ENCODE data around the gene PPM1E. TPM values are rescaled to one million over a fixed set of nuclear protein-coding genes. Genes with fewer than 3 reads are reported as not detected.

PPM1E gene
- total RNA-seq, 2 donors from 2014 or later, result 0.19 TPM; not detected in 1

GRCh38 chr17:58980706-58981481 lies 225.2 kb downstream of the PPM1E start:
- intact Hi-C loops (cut with DNase I), result no loop called here
- DNase-seq (ENCODE audit: low spot score), result no peak

- intact Hi-C loops (cut with DNase I), result no loop called here
- DNase-seq (ENCODE audit: low spot score), result no peak
These were observed 227.0 kb downstream of the PPM1E start for GRCh38 chr17:58982626-58983025.

DNA sequence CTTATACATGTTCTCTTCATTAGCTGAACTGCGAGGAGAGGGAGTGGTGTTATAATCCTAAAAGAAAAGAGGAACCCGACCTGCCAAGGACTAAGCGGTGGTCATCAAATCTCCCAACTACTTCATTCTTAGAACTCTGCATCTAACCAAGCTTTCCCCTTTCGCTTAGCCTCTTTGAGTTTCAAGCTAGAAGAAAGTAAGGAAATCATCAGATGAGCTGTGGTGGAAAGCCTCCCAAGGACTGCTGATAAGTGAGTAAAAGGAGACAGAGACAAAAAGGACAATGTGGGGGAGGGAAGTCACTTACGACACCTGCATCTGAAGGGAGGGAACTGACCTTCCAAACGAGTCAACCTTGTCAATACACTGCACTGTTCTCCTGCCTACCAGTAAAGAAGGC lies 229.7 kb downstream of the PPM1E start:
- no peak for DNase-seq (ENCODE audit: low spot score)

DNA sequence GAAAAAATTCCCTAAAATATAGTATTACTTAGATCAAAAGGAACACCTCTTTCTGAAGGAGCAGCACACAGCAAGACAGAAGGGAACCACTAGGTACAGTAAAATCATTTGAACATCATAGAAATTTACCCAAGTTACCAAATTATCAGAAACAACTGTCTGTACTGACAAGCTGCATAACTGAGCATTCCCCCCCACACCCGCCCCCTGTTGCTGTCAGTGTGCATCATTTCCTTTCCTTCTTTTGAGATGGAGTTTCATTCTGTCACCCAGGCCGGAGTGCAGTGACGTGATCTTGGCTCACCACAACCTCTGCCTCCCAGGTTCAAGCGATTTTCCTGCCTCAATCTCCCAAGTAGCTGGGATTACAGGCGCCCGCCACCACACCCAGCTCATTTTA lies 230.3 kb downstream of the PPM1E start:
- intact Hi-C loops (cut with DNase I), result no loop called here
- DNase-seq (ENCODE audit: low spot score), result no peak

More for the DNA sequence above, 229.7 kb downstream of the PPM1E start:
- intact Hi-C loops (cut with DNase I), result no loop called here

DNA sequence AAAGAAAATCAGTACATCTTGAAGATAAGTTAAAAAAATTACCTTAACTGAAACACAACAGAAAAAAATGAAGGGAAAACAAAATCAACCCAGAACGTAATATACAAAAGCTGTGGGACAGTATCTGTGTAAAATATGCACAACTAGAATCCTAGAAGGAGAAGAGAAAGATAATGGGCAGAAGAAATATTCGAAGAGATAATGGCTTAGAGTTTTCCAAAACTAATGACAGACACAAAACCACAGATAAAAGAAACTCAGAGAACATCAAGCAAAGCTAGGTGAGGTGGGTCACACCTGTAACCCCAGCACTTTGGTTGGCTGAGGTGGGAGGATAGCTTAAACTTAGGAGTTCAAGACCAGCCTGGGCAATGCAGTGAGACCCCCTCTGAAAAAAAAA lies 234.0 kb downstream of the PPM1E start:
- no peak for DNase-seq (ENCODE audit: low spot score)
- intact Hi-C loops (cut with DNase I), result no loop called here

DNA sequence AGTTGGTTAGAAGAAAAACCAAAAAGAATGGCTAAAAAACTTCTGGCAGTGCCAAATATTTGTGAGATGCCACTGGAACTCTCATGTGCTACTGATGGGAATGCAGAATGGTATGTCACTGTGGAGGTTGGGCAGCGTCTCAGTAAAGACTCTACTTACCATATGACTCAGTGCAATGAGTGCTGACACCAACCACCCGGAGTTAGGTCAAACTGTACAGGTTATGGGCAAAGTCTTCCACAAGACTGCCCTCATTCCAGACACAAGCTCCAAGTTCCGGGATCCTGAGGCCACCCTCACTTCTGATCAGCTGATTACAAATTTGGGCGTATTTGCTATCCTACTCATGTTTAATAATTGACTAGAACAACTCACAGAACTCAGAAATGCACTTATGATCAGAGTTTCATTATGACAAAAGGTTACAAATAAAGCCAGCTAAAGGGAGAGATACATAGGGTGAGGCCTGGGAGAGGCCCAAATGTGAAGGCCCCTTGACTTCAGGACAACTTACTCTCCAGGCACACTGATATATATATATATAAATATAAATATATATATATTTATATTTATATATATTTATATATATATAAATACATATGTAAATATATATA lies 236.2 kb downstream of the PPM1E start:
- no peak for DNase-seq (ENCODE audit: low spot score)
- intact Hi-C loops (cut with DNase I), result no loop called here

- DNase-seq (ENCODE audit: low spot score), result no peak
- intact Hi-C loops (cut with DNase I), result no loop called here
These were observed 237.7 kb downstream of the PPM1E start for GRCh38 chr17:58993311-58993710.

DNA sequence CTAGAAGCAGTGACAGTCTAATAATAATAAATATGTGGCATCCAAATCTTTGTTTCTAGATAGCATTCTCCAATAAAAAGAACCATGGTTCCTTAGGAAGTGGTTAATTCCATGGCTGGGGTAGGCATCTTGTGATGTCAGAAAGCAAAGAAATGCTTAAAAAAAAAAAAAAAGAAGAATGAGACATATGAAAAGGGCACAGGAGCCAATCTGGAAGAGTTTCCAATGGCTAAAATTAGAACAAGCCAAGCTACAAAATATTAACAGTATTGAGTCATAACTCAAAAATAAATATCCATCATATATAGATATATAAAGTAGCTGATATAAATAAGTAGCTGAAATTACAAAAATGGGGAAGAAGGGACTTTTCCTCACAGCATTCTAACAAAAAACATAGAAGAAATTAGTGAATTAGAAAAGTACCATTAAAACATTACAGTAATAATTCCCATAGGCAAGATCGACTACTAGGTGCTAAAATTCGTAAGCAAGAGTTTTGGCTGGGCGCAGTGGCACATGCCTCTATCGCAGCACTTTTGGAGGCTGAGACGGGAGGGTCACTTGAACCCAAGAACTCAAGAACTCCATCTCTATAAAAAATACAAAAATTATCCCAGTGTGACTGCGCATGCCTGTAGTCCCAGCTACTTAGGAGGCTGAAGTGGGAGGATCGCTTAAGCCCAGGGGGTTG lies 239.7 kb downstream of the PPM1E start:
- intact Hi-C loops (cut with DNase I), result no loop called here
- no peak for DNase-seq (ENCODE audit: low spot score)

DNA sequence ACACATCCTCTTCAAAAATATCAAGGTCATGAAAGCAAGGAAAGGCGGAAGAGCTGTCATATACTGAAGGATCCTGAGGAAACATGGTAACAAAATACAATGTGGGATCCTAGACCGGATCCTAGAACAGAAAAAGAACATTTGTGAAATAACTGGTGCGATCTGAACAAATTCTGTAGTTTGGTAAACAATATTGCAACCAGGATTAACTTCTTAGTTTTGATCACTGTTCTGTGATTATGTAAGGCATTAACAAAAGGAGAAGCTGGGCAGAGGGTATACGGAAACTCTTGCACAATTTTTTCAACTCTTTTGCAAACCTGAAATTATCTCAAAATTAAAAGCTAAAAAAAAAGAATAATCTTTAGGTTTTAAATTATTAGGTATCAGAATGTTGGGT lies 241.3 kb downstream of the PPM1E start:
- DNase-seq (ENCODE audit: low spot score), result no peak
- intact Hi-C loops (cut with DNase I), result no loop called here

GRCh38 chr17:58997756-58998553 lies 242.3 kb downstream of the PPM1E start:
- intact Hi-C loops (cut with DNase I), result no loop called here
- DNase-seq (ENCODE audit: low spot score), result no peak

DNA sequence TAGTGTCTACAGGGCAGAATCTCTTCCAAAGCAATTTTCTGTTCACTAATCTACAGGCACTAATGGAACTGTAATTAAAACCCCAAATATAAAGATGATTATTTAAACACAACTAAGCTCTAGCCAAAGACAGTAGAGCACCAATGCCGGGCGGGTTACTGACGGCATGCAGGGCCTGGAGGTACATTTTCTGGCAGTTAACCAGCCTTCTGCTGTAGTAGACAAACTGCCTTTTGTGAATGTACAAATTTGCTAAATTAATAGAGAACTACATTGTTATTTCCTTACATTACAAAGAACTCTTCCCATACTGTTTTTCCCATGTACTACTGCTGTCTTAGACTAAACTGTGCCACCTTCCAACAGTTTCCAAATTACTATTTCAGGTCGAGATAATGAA lies 243.2 kb downstream of the PPM1E start:
- DNase-seq (ENCODE audit: low spot score), result no peak

GRCh38 chr17:58999500-58999899 lies 243.8 kb downstream of the PPM1E start:
- no peak for DNase-seq (ENCODE audit: low spot score)
- intact Hi-C loops (cut with DNase I), result no loop called here

More for the DNA sequence above, 243.2 kb downstream of the PPM1E start:
- intact Hi-C loops (cut with DNase I), result no loop called here

DNA sequence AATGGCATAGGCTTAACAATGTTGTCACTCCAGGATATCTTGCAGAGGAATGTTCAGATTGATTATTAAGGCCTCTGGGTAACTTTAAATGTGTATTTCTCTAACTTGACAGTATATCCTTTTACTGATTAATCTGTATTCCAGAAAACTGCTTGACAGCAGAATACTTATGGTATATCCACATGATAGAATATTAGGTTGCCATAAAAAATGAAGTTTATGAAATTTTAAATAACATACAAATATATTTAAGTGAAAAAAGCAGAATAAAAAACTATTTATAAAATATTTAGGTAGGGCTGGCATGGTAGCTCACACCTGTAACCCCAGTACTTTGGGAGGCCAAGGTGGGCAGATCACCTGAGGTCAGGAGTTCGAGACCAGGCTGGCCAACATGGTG lies 244.4 kb downstream of the PPM1E start:
- no peak for DNase-seq (ENCODE audit: low spot score)
- intact Hi-C loops (cut with DNase I), result loop anchor here (5.0 kb wide), 2 partner anchors 288 to 478 kb away; no protein-coding TSS in a partner anchor

- intact Hi-C loops (cut with DNase I), result loop anchor here (5.0 kb wide), 2 partner anchors 289 to 479 kb away; no protein-coding TSS in a partner anchor
- no peak for DNase-seq (ENCODE audit: low spot score)
These were observed 245.6 kb downstream of the PPM1E start for GRCh38 chr17:59001158-59001814.

DNA sequence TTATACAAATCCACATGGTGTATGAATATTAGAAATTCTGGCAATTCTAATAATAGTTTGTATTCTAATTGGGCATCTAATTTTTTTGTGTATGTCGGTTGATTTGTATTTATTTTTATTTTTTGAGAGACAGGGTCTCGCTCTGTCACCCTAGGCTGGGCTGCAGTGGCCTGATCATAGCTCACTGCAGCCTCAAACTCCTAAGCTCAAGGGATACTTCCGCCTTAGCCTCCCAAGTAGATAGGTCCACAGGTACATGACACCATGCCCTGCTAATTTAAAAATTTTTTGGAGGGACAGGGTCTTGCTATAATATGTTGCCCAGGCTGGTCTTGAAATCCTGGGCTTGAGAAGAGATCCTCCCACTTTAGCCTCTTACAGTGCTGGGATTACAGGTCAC lies 246.5 kb downstream of the PPM1E start:
- intact Hi-C loops (cut with DNase I), result loop anchor here (5.0 kb wide), 2 partner anchors 290 to 480 kb away; no protein-coding TSS in a partner anchor

GRCh38 chr17:59002848-59003247 lies 247.2 kb downstream of the PPM1E start:
- no peak for DNase-seq (ENCODE audit: low spot score)
- intact Hi-C loops (cut with DNase I), result loop anchor here (5.0 kb wide), 2 partner anchors 291 to 481 kb away; no protein-coding TSS in a partner anchor

More for the DNA sequence above, 246.5 kb downstream of the PPM1E start:
- no peak for DNase-seq (ENCODE audit: low spot score)

GRCh38 chr17:59003860-59004259 lies 248.2 kb downstream of the PPM1E start:
- no peak for DNase-seq (ENCODE audit: low spot score)
- intact Hi-C loops (cut with DNase I), result loop anchor here (5.0 kb wide), 2 partner anchors 292 to 482 kb away; no protein-coding TSS in a partner anchor

GRCh38 chr17:59004338-59005111 lies 248.9 kb downstream of the PPM1E start:
- DNase-seq (ENCODE audit: low spot score), result no peak

More at GRCh38 chr17:59004338-59005111, 248.9 kb downstream of the PPM1E start:
- intact Hi-C loops (cut with DNase I), result loop anchor here (5.0 kb wide), 2 partner anchors 292 to 482 kb away; no protein-coding TSS in a partner anchor
